VCaP (cell line): Measurements from ENCODE around the gene THG1L.

ENCODE experiments used
- H3K27ac ChIP-seq: fragments of 450-650 bp; 2 replicates; pipeline ENCODE4 v1.5.1; 2017
- CTCF ChIP-seq: fragments of 450-650 bp; conservative IDR thresholded peaks from 2 replicates; pipeline ENCODE4 v1.5.1; 2017; ENCODE audit warnings: mild to moderate bottlenecking, moderate library complexity

The THG1L gene

GRCh38 chr5:157767689-157768088 is 36.5 kb downstream of the THG1L start:
- no peak for TF ChIP-seq CTCF
- H3K27ac ChIP-seq: no peak overlapping the region

GRCh38 chr5:157770665-157771064 is 39.4 kb downstream of the THG1L start:
- TF ChIP-seq CTCF: no peak
- H3K27ac ChIP-seq: no peak overlapping the region

GRCh38 chr5:157772127-157772526 is 40.9 kb downstream of the THG1L start:
- TF ChIP-seq CTCF: no peak
- H3K27ac ChIP-seq: no peak overlapping the region

GRCh38 chr5:157778121-157778805 is 47.0 kb downstream of the THG1L start:
- no peak overlapping the region for H3K27ac ChIP-seq
- TF ChIP-seq CTCF: no peak

GRCh38 chr5:157779221-157779620 is 48.0 kb downstream of the THG1L start:
- TF ChIP-seq CTCF: no peak
- H3K27ac ChIP-seq: no peak overlapping the region

GRCh38 chr5:157785801-157786200 is 54.6 kb downstream of the THG1L start:
- no peak for TF ChIP-seq CTCF
- no peak overlapping the region for H3K27ac ChIP-seq
